ENCODE data around the gene TMEM245. TPM values are rescaled to one million over a fixed set of nuclear protein-coding genes. Genes with fewer than 3 reads are reported as not detected.

Gene TMEM245
- total RNA-seq, 1 experiment from 2014 or later, result 54.0 TPM

GRCh38 chr9:109028457-109028856 is 91.3 kb downstream of the TMEM245 start:
- POLR2A ChIA-PET, result no interaction called here
- intact Hi-C loops (cut with micrococcal nuclease; ENCODE audit: unreplicated experiment) (no loop called here), in situ Hi-C loops (cut with HindIII; ENCODE audit: low pct_unique_long_range_greater_than_20kb, low sequenced_read_pairs) (no loop called here)
- ATAC-seq (no peak), DNase-seq (ENCODE audit: low read depth, low spot score) (no peak)
- Histone ChIP-seq H3K4me1 (ENCODE audit: control insufficient read depth, insufficient read depth, low read length) (peaks cover 6% of the 10 kb centered on the region), H3K9me3 (ENCODE audit: control insufficient read depth, insufficient read depth, low read depth, low read length) (no peaks in the 10 kb centered on the region), H3K27ac (ENCODE audit: low read length) (no peak overlapping the region), H3K36me3 (ENCODE audit: control insufficient read depth, insufficient read depth, low read length) (no peaks in the 10 kb centered on the region; the same call in none of the 2 replicates), H3K4me3 (ENCODE audit: low read depth in 2 of 2, low read length in 2 of 2) (no peak overlapping the region), H3K27me3 (ENCODE audit: control insufficient read depth, insufficient read depth, low read length) (no peaks in the 10 kb centered on the region)
- CTCF ChIA-PET, result no interaction called here
- no peak for TF ChIP-seq CTCF (IDR thresholded peaks at IDR 0.05)
- TF ChIP-seq POLR2AphosphoS5 (IDR thresholded peaks at IDR 0.05; ENCODE audit: low read depth, low read length), result no peak
- TF ChIP-seq TCF7L2 (IDR thresholded peaks at IDR 0.05; ENCODE audit: low read depth, low read length), result no peak
- no peak for TF ChIP-seq SIN3A (IDR thresholded peaks at IDR 0.05; ENCODE audit: borderline replicate concordance, insufficient read depth, low read depth, low read length)
- TF ChIP-seq REST (IDR thresholded peaks at IDR 0.05; ENCODE audit: insufficient read depth in 1 of 2, low read depth in 2 of 2, low read length in 1 of 2), result no peak
- BruUV-seq (replicated peaks), result no TSS peak

- H3K9me3 ChIP-seq (ENCODE audit: control insufficient read depth, insufficient read depth, low read depth, low read length), result no peaks in the 10 kb centered on the region
- no peak for DNase-seq (ENCODE audit: low read depth, low spot score)
- no peak for ATAC-seq
- H3K27ac ChIP-seq (ENCODE audit: low read length), result no peak overlapping the region
- TF ChIP-seq SIN3A (IDR thresholded peaks at IDR 0.05; ENCODE audit: borderline replicate concordance, insufficient read depth, low read depth, low read length) (no peak), CTCF (IDR thresholded peaks at IDR 0.05) (no peak)
- no peak overlapping the region for H3K4me3 ChIP-seq (ENCODE audit: low read depth in 2 of 2, low read length in 2 of 2)
- in situ Hi-C loops (cut with HindIII; ENCODE audit: low pct_unique_long_range_greater_than_20kb, low sequenced_read_pairs), result no loop called here
- POLR2A ChIA-PET, result no interaction called here
- no TSS peak for BruUV-seq (replicated peaks)
- no peaks in the 10 kb centered on the region for H3K27me3 ChIP-seq (ENCODE audit: control insufficient read depth, insufficient read depth, low read length)
- no peaks in the 10 kb centered on the region; the same call in 1 of the 2 replicates for H3K36me3 ChIP-seq (ENCODE audit: control insufficient read depth, insufficient read depth, low read length)
- H3K4me1 ChIP-seq (ENCODE audit: control insufficient read depth, insufficient read depth, low read length), result peaks cover 6% of the 10 kb centered on the region
- intact Hi-C loops (cut with micrococcal nuclease; ENCODE audit: unreplicated experiment), result no loop called here
- CTCF ChIA-PET, result no interaction called here
Measured at GRCh38 chr9:109027176-109027575, 92.6 kb downstream of the TMEM245 start.

All from Panc1 (cell line).